ENCODE results near the gene SPIN4. TPM values are rescaled to one million over a fixed set of nuclear protein-coding genes. Genes with fewer than 3 reads are reported as not detected.

The SPIN4 gene
- total RNA-seq, 1 experiment from 2014 or later: 23.3 TPM

GRCh38 chrX:63354484-63354883 lies 3.4 kb upstream of the SPIN4 start:
- Mint-ChIP-seq H3K36me3 (ENCODE audit: insufficient read depth in 1 of 3, low read depth in 3 of 3) (peaks cover 7 to 23% (median 12%) of the 10 kb centered on the region in 3 experiments; a peak in 6 of 7 replicates), H3K27ac (no peak overlapping the region), H3K4me1 (peaks cover 12 to 16% of the 10 kb centered on the region in 2 experiments), H3K27me3 (ENCODE audit: low read depth) (no peaks in the 10 kb centered on the region; the same call in 1 of the 2 replicates), H3K4me3 (no peak overlapping the region), H3K9me3 (peaks cover 77 to 81% of the 10 kb centered on the region in 2 experiments)
- Histone ChIP-seq H2BK12ac (ENCODE audit: insufficient read length, low read depth, low read length) (no peak overlapping the region), H2AK5ac (ENCODE audit: insufficient read length, low read length) (no peak overlapping the region), H3K4me1 (ENCODE audit: insufficient read depth, low read length) (no peaks in the 10 kb centered on the region), H3K23me2 (ENCODE audit: insufficient read length, low read depth, low read length, poor library complexity, severe bottlenecking) (peaks cover 5% of the 10 kb centered on the region), H2AFZ (ENCODE audit: low read length) (no peak overlapping the region), H3K79me1 (ENCODE audit: insufficient read depth, low read depth, low read length, poor library complexity, severe bottlenecking) (no peaks in the 10 kb centered on the region), H3K27me3 (ENCODE audit: insufficient read depth, low read length) (no peaks in the 10 kb centered on the region), H3K18ac (ENCODE audit: insufficient read length, low read depth, low read length) (no peak overlapping the region), H3K14ac (ENCODE audit: insufficient read depth, low read length) (no peak overlapping the region), H3K27ac (ENCODE audit: insufficient read length, low read depth, low read length) (no peak overlapping the region), H3K9me3 (ENCODE audit: control insufficient read depth, low read depth, low read length) (peaks cover 22% of the 10 kb centered on the region), H3K4me2 (ENCODE audit: insufficient read depth, insufficient read length, low read length) (no peak overlapping the region), H2BK20ac (ENCODE audit: low read depth, low read length, poor library complexity, severe bottlenecking) (no peak overlapping the region), H4K5ac (ENCODE audit: insufficient read length, low read depth, low read length) (no peak overlapping the region), H3K23ac (ENCODE audit: insufficient read length, low read depth, low read length) (no peak overlapping the region), H2BK15ac (ENCODE audit: low read depth, low read length) (no peak overlapping the region), H3T11ph (ENCODE audit: low read length) (no peak overlapping the region), H2BK120ac (ENCODE audit: low read depth, low read length, poor library complexity, severe bottlenecking) (no peak overlapping the region), H2BK5ac (ENCODE audit: insufficient read length, low read length) (no peak overlapping the region), H3K9ac (ENCODE audit: extremely low read depth, insufficient read length, low read length) (no peak overlapping the region), H3K4ac (ENCODE audit: low read depth, low read length) (no peak overlapping the region), H3K79me2 (ENCODE audit: insufficient read depth, low read length) (no peaks in the 10 kb centered on the region; the same call in 1 of the 2 replicates), H4K8ac (replicated peaks; ENCODE audit: insufficient read length, low read depth, low read length) (no peak overlapping the region), H4K20me1 (ENCODE audit: control insufficient read depth, insufficient read depth, insufficient read length) (no peaks in the 10 kb centered on the region), H4K91ac (ENCODE audit: insufficient read length, low read depth, low read length) (no peak overlapping the region), H3K56ac (ENCODE audit: insufficient read length, low read depth, low read length) (no peak overlapping the region)
- DNase-seq: no peak
- TF ChIP-seq, protein P1, sequence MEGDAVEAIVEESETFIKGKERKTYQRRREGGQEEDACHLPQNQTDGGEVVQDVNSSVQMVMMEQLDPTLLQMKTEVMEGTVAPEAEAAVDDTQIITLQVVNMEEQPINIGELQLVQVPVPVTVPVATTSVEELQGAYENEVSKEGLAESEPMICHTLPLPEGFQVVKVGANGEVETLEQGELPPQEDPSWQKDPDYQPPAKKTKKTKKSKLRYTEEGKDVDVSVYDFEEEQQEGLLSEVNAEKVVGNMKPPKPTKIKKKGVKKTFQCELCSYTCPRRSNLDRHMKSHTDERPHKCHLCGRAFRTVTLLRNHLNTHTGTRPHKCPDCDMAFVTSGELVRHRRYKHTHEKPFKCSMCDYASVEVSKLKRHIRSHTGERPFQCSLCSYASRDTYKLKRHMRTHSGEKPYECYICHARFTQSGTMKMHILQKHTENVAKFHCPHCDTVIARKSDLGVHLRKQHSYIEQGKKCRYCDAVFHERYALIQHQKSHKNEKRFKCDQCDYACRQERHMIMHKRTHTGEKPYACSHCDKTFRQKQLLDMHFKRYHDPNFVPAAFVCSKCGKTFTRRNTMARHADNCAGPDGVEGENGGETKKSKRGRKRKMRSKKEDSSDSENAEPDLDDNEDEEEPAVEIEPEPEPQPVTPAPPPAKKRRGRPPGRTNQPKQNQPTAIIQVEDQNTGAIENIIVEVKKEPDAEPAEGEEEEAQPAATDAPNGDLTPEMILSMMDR (conservative IDR thresholded peaks at IDR 0.05): no peak

Data from H9 (cell line).